HG03097 (cell line): ENCODE measurements around the gene TUBB2B.
"Not testable (repeated sequence)": the region's sequence is repeated elsewhere in the genome, so short reads cannot be mapped to it uniquely, and the experiment has no call there.

Source experiments
- ATAC-seq: cut with Tn5 transposase; IDR thresholded peaks from one replicate; pipeline ENCODE4 v1.9.1; 2021; ENCODE audit not compliant: unreplicated experiment, low FRiP score

TUBB2B gene

GRCh38 chr6:3193102-3193849, 34.2 kb downstream of the TUBB2B start:
- no peak for ATAC-seq

GRCh38 chr6:3190779-3191178, 36.7 kb downstream of the TUBB2B start:
- ATAC-seq = no peak

GRCh38 chr6:3190056-3190455, 37.4 kb downstream of the TUBB2B start:
- ATAC-seq = no peak

- not testable (repeated sequence) for ATAC-seq
Measured at GRCh38 chr6:3189192-3189591, 38.3 kb downstream of the TUBB2B start.

GRCh38 chr6:3188262-3188661, 39.2 kb downstream of the TUBB2B start:
- no peak for ATAC-seq

GRCh38 chr6:3186974-3187382, 40.5 kb downstream of the TUBB2B start:
- no peak for ATAC-seq

GRCh38 chr6:3183066-3183465, 44.4 kb downstream of the TUBB2B start:
- no peak for ATAC-seq

GRCh38 chr6:3181105-3181504, 46.3 kb downstream of the TUBB2B start:
- no peak for ATAC-seq

GRCh38 chr6:3179945-3180344, 47.5 kb downstream of the TUBB2B start:
- not testable (repeated sequence) for ATAC-seq

- not testable (repeated sequence) for ATAC-seq
Measured at GRCh38 chr6:3178666-3179065, 48.8 kb downstream of the TUBB2B start.

GRCh38 chr6:3176562-3177355, 50.7 kb downstream of the TUBB2B start:
- ATAC-seq = no peak

- no peak for ATAC-seq
Measured at GRCh38 chr6:3175715-3176402, 51.6 kb downstream of the TUBB2B start.
